Measurements from ENCODE around the gene NADSYN1.

NADSYN1 gene

GRCh38 chr11:71443736-71444445 is 9.1 kb upstream of the NADSYN1 start:
- no peak overlapping the region for H3K4me3 ChIP-seq (ENCODE audit: low read depth, low read length)
- DNase-seq (ENCODE audit: low read depth): no peak
- TF ChIP-seq CTCF (conservative IDR thresholded peaks at IDR 0.05; ENCODE audit: low read depth, low read length): no peak

- no peak for TF ChIP-seq CTCF (conservative IDR thresholded peaks at IDR 0.05; ENCODE audit: low read depth, low read length)
- H3K4me3 ChIP-seq (ENCODE audit: low read depth, low read length): no peak overlapping the region
- DNase-seq (ENCODE audit: low read depth): no peak
Observed at GRCh38 chr11:71444811-71445210, 8.2 kb upstream of the NADSYN1 start.

GRCh38 chr11:71446150-71446549 is 6.9 kb upstream of the NADSYN1 start:
- no peak overlapping the region for H3K4me3 ChIP-seq (ENCODE audit: low read depth, low read length)
- TF ChIP-seq CTCF (conservative IDR thresholded peaks at IDR 0.05; ENCODE audit: low read depth, low read length): no peak
- no peak for DNase-seq (ENCODE audit: low read depth)

- peak overlapping the region; percentile 74 for H3K4me3 ChIP-seq (ENCODE audit: low read depth, low read length)
- no peak for TF ChIP-seq CTCF (conservative IDR thresholded peaks at IDR 0.05; ENCODE audit: low read depth, low read length)
- DNase-seq (ENCODE audit: low read depth): peak; percentile 92
Observed at GRCh38 chr11:71446942-71447688, 5.9 kb upstream of the NADSYN1 start.

- H3K4me3 ChIP-seq (ENCODE audit: low read depth, low read length): peak overlapping the region; percentile 74
- no peak for DNase-seq (ENCODE audit: low read depth)
- no peak for TF ChIP-seq CTCF (conservative IDR thresholded peaks at IDR 0.05; ENCODE audit: low read depth, low read length)
Observed at GRCh38 chr11:71447791-71448256, 5.2 kb upstream of the NADSYN1 start.

GRCh38 chr11:71448257-71449171 is 4.5 kb upstream of the NADSYN1 start, which contains the start of gene DHCR7:
Gene DHCR7 (minus strand): TSS chr11:71448393. CDS start chr11:71444952, 3,441 bp downstream.
- H3K4me3 ChIP-seq (ENCODE audit: low read depth, low read length): peak within 1 kb of the TSS; percentile 74
- TF ChIP-seq CTCF (conservative IDR thresholded peaks at IDR 0.05; ENCODE audit: low read depth, low read length): no peak
- DNase-seq (ENCODE audit: low read depth): peak; percentile 97

All from choroid plexus epithelial cell (primary cell).